Sigmoid colon (tissue), 4 donors: Measurements from ENCODE around the gene ARHGAP15.

Source experiments
- CTCF ChIP-seq, 4 experiments: fragments of 450-650 bp in 3 of 4; fragments of 200-600 bp in 1 of 4; IDR thresholded peaks; one replicate each; pipeline ENCODE4 v1.5.1; 2016 to 2019; ENCODE audit warnings: antibody characterized with exemption in 4 of 4, mild to moderate bottlenecking in 3 of 4, moderate library complexity in 2 of 4
- EP300 ChIP-seq, 4 donors: sonication (generic); formaldehyde crosslinking; IDR thresholded peaks; one replicate each; pipeline ENCODE4 v1.6.1; 2017; ENCODE audit warnings: antibody characterized with exemption in 4 of 4
- POLR2A ChIP-seq, 2 donors: fragments of 450-650 bp; IDR thresholded peaks; one replicate each; pipeline ENCODE4 v1.6.1; 2016; ENCODE audit warnings: antibody characterized with exemption in 2 of 2, mild to moderate bottlenecking in 2 of 2, moderate library complexity in 2 of 2
- POLR2AphosphoS5 ChIP-seq, 4 donors: sonication (generic); formaldehyde crosslinking; IDR thresholded peaks; one replicate each; pipeline ENCODE4 v1.6.1; 2017; ENCODE audit warnings: antibody characterized with exemption in 4 of 4

- TF ChIP-seq CTCF (IDR thresholded peaks at IDR 0.05) (no peak), POLR2A (IDR thresholded peaks at IDR 0.05) (no peak), POLR2AphosphoS5 (IDR thresholded peaks at IDR 0.05) (no peak), EP300 (IDR thresholded peaks at IDR 0.05) (no peak)
Observed at GRCh38 chr2:143152637-143153036, 23.4 kb downstream of the ARHGAP15 start.
